ENCODE data around the gene TMEM154.

GRCh38 chr4:152686452-152687013 is 6.7 kb upstream of the TMEM154 start:
- TF ChIP-seq CTCF (IDR thresholded peaks at IDR 0.05) (no peak), POLR2A (IDR thresholded peaks at IDR 0.05) (no peak)
